HCT116 (cell line): ENCODE data around the gene ATRN. TPM values are rescaled to one million over a fixed set of nuclear protein-coding genes. Genes with fewer than 3 reads are reported as not detected.

Source experiments
- ATAC-seq: fragments of 200-7000 bp; cut with Tn5 transposase; 2 replicates; pipeline ENCODE4 v1.9.1; 2020; ENCODE audit warnings: mild to moderate bottlenecking, moderate library complexity
- BruUV-seq: library from RNA; stranded (reverse); fragments of 400-500 nt; replicated peaks from 2 replicates; lab custom pipeline; 2021; lab: Mats Ljungman, UMichigan
- CTCF ChIA-PET: fragments of 300-600 bp; sonication (Branson Sonifier 250); formaldehyde crosslinking; loops from one replicate; lab custom pipeline; 2021; ENCODE audit warnings: antibody characterized with exemption; lab: Charles Lee
- POLR2A ChIA-PET: fragments of 300-600, 350-600 bp; sonication (Branson Sonifier 250); formaldehyde crosslinking; loops from one replicate; lab custom pipeline; 2021; ENCODE audit warnings: antibody characterized with exemption; lab: Charles Lee
- RAD21 ChIA-PET, 2 experiments: fragments of 300-600 bp; sonication (Branson Sonifier 250); formaldehyde crosslinking; loops; one replicate each; lab custom pipeline; 2023; ENCODE audit warnings: low total read pairs in 2 of 2; ENCODE audit not compliant: uncharacterized antibody in 2 of 2, unreplicated experiment in 2 of 2, low non-redundant PET in 1 of 2; lab: Charles Lee
- DNase-seq: peaks from one replicate; pipeline ENCODE4 v3.0.0-alpha.2; 2010; ENCODE audit warnings: low read depth, low spot score
- H2AFZ ChIP-seq: fragments of 200-600 bp; shearing (Covaris generic), sonication (generic); 2 replicates; pipeline ENCODE4 v1.6.1; 2017; ENCODE audit warnings: low read depth, mixed run types, mixed read lengths, antibody characterized with exemption, low read length; ENCODE audit not compliant: poor library complexity, severe bottlenecking
- H3K27ac ChIP-seq: 2 replicates; pipeline ENCODE4 v1.5.1; 2012; ENCODE audit warnings: low read depth, low read length
- H3K27me3 ChIP-seq: fragments of 200-600 bp; sonication (generic); 2 replicates; pipeline ENCODE4 v1.6.1; 2016; ENCODE audit warnings: mixed run types, low read length, mixed read lengths; ENCODE audit not compliant: insufficient read depth
- H3K36me3 ChIP-seq, 2 experiments: fragments of 200-500 bp in 1 of 2; fragments of 200-600 bp in 1 of 2; sonication (Bioruptor generic) in 1 of 2; sonication (generic) in 1 of 2; 2 replicates each; pipeline versions ENCODE4 v1.5.1 to v1.6.1; 2014 to 2016; ENCODE audit warnings: low read length in 2 of 2, inconsistent platforms in 1 of 2, mixed read lengths in 1 of 2, mixed run types in 1 of 2; ENCODE audit not compliant: insufficient read depth in 2 of 2, control insufficient read depth in 1 of 2
- H3K4me1 ChIP-seq, 2 experiments: fragments of 200-600 bp in 1 of 2; sonication (generic) in 1 of 2; 2 replicates each; pipeline versions ENCODE4 v1.5.1 to v1.6.1; 2012 to 2017; ENCODE audit warnings: low read length in 2 of 2, inconsistent platforms in 1 of 2, mild to moderate bottlenecking in 1 of 2, mixed read lengths in 1 of 2, mixed run types in 1 of 2, moderate library complexity in 1 of 2; ENCODE audit not compliant: insufficient read depth in 2 of 2, control insufficient read depth in 1 of 2
- H3K4me2 ChIP-seq: fragments of 200-600 bp; sonication (generic); 2 replicates; pipeline ENCODE4 v1.6.1; 2017; ENCODE audit warnings: mixed run types, low read length, mixed read lengths
- H3K4me3 ChIP-seq, 2 experiments: fragments of 200-600 bp in 1 of 2; sonication (generic) in 1 of 2; replicated peaks in 1 of 2; 2 replicates each; pipeline ENCODE4 v1.5.1; 2011 to 2016; ENCODE audit warnings: low read length in 2 of 2, control low read depth in 1 of 2, low read depth in 1 of 2, mild to moderate bottlenecking in 1 of 2, mixed read lengths in 1 of 2, mixed run types in 1 of 2
- H3K79me2 ChIP-seq: fragments of 200-600 bp; sonication (generic); 2 replicates; pipeline ENCODE4 v1.6.1; 2017; ENCODE audit warnings: mild to moderate bottlenecking, mixed run types, low read length, moderate library complexity, mixed read lengths; ENCODE audit not compliant: insufficient read depth
- H3K9ac ChIP-seq: fragments of 200-600 bp; sonication (generic); 2 replicates; pipeline ENCODE4 v1.6.1; 2016; ENCODE audit warnings: low read length, mixed read lengths
- H3K9me2 ChIP-seq: fragments of 200-600 bp; sonication (generic), shearing (Covaris generic); 2 replicates; pipeline ENCODE4 v1.6.1; 2017; ENCODE audit warnings: mixed run types, mild to moderate bottlenecking, moderate library complexity; ENCODE audit not compliant: insufficient read depth
- H3K9me3 ChIP-seq, 2 experiments: fragments of 200-500 bp in 1 of 2; fragments of 200-600 bp in 1 of 2; sonication (Bioruptor generic) in 1 of 2; sonication (generic) in 1 of 2; 2 replicates each; pipeline ENCODE4 v1.6.1; 2014 to 2017; ENCODE audit warnings: low read length in 2 of 2, mixed read lengths in 2 of 2, inconsistent platforms in 1 of 2, low read depth in 1 of 2, mild to moderate bottlenecking in 1 of 2, mixed run types in 1 of 2, moderate library complexity in 1 of 2; ENCODE audit not compliant: control insufficient read depth in 1 of 2, insufficient read depth in 1 of 2
- H4K20me1 ChIP-seq: fragments of 200-600 bp; sonication (generic), shearing (Covaris generic); 2 replicates; pipeline ENCODE4 v1.6.1; 2017; ENCODE audit warnings: mixed run types, mild to moderate bottlenecking, moderate library complexity; ENCODE audit not compliant: insufficient read depth
- CBX3 ChIP-seq: IDR thresholded peaks from 2 replicates; pipeline ENCODE4 v1.6.1; 2012; ENCODE audit warnings: low read depth
- CEBPB ChIP-seq: IDR thresholded peaks from 2 replicates; pipeline ENCODE4 v1.6.1; 2012; ENCODE audit warnings: low read depth
- EGR1 ChIP-seq: IDR thresholded peaks from 2 replicates; pipeline ENCODE4 v1.6.1; 2012; ENCODE audit warnings: low read depth
- ELF1 ChIP-seq: IDR thresholded peaks from 2 replicates; pipeline ENCODE4 v1.6.1; 2012; ENCODE audit warnings: low read depth, borderline replicate concordance
- FOSL1 ChIP-seq: IDR thresholded peaks from 2 replicates; pipeline ENCODE4 v1.6.1; 2012; ENCODE audit warnings: low read depth
- POLR2A ChIP-seq: IDR thresholded peaks from 2 replicates; pipeline ENCODE4 v1.7.0; 2011; ENCODE audit warnings: borderline replicate concordance; ENCODE audit not compliant: insufficient read depth, insufficient read length; ENCODE audit errors: extremely low read depth
- SIN3A ChIP-seq: IDR thresholded peaks from 2 replicates; pipeline ENCODE4 v1.6.1; 2012; ENCODE audit warnings: low read depth
- SP1 ChIP-seq: IDR thresholded peaks from 2 replicates; pipeline ENCODE4 v1.6.1; 2012; ENCODE audit warnings: low read depth
- SRF ChIP-seq: IDR thresholded peaks from 2 replicates; pipeline ENCODE4 v1.6.1; 2012; ENCODE audit warnings: low read depth
- YY1 ChIP-seq: IDR thresholded peaks from 2 replicates; pipeline ENCODE4 v1.6.1; 2011; ENCODE audit warnings: low read length, low read depth, moderate library complexity, mild to moderate bottlenecking; ENCODE audit not compliant: insufficient replicate concordance; ENCODE audit errors: extremely low read depth
- ZFX ChIP-seq: fragments of 450-650 bp; IDR thresholded peaks from 2 replicates; pipeline ENCODE4 v1.6.1; 2017
- ZNF274 ChIP-seq: fragments of 200-500 bp; sonication (Bioruptor generic); IDR thresholded peaks from 2 replicates; pipeline ENCODE4 v1.6.1; 2014; ENCODE audit warnings: mild to moderate bottlenecking, low read depth, low read length, inconsistent platforms
- intact Hi-C: fragments of 100-400 bp; cut with micrococcal nuclease; formaldehyde crosslinking; loops from 2 replicates; pipeline ENCODE4 v1.10.0; 2022
- total RNA-seq: library from RNA; stranded (reverse); gene quantifications from one replicate; pipeline ENCODE4 v1.2.1, GENCODE V29; 2021; ENCODE audit not compliant: unreplicated experiment
- TF ChIP-seq, protein P1 (sequence below): IDR thresholded peaks from 2 replicates; pipeline ENCODE4 v1.6.1; 2012
- TF ChIP-seq, protein P2 (sequence below): IDR thresholded peaks from 2 replicates; pipeline ENCODE4 v1.6.1; 2012
- TF ChIP-seq, protein P3 (sequence below), 3 experiments: fragments of 200-600 bp in 1 of 3; sonication (generic) in 1 of 3; IDR thresholded peaks in 2 of 3; conservative IDR thresholded peaks in 1 of 3; 2 replicates each; pipeline ENCODE4 v1.5.1; 2012 to 2017; ENCODE audit warnings: low read depth in 2 of 3, low read length in 2 of 3, antibody characterized with exemption in 1 of 3, borderline replicate concordance in 1 of 3, control low read depth in 1 of 3, mild to moderate bottlenecking in 1 of 3, mixed read lengths in 1 of 3, mixed run types in 1 of 3, moderate library complexity in 1 of 3; ENCODE audit not compliant: insufficient read depth in 1 of 3

The ATRN gene
- total RNA-seq, 1 experiment from 2014 or later = 24.4 TPM

DNA sequence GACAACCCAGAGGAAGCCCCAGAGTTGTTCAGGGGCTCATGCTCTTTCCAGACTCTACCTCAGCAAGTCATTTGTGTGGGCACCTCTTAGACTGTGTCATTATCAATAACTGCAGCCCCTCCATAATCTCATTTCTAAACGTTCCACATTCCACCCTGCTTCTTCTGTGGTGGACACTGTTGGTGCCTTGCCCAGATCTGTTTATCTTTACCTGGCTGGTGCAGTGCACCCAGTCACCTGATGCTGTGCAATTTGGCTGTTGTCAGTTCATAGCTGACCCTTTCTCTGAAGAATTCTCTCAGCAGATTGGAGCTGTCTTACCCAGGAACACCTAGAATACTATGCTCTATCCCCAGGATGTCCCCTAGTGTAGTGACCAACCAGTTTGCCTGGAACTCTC is 80.0 kb downstream of the ATRN start:
- no TSS peak for BruUV-seq
- CTCF ChIA-PET = interaction anchor here (5.9 kb wide), 1 partner anchor 13 kb away, joined by 27 read pairs; no protein-coding TSS in a partner anchor
- Histone ChIP-seq H4K20me1 (no peaks in the 10 kb centered on the region), H3K4me1 (no peaks in the 10 kb centered on the region), H3K9me3 (no peaks in the 10 kb centered on the region), H3K27ac (no peak overlapping the region), H3K4me2 (no peak overlapping the region), H3K4me3 (no peak overlapping the region), H3K9me2 (no peaks in the 10 kb centered on the region), H3K27me3 (no peaks in the 10 kb centered on the region), H3K36me3 (no peaks in the 10 kb centered on the region), H2AFZ (no peak overlapping the region), H3K9ac (no peak overlapping the region), H3K79me2 (no peaks in the 10 kb centered on the region)
- no peak for DNase-seq
- POLR2A ChIA-PET = no interaction called here
- RAD21 ChIA-PET = no interaction called here
- intact Hi-C loops = no loop called here
- TF ChIP-seq, protein P1, sequence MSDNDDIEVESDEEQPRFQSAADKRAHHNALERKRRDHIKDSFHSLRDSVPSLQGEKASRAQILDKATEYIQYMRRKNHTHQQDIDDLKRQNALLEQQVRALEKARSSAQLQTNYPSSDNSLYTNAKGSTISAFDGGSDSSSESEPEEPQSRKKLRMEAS = no peak
- TF ChIP-seq SRF (no peak), YY1 (no peak), FOSL1 (no peak), ZNF274 (no peak), POLR2A (no peak), ELF1 (no peak), ZFX (no peak), CBX3 (no peak), CEBPB (no peak), SP1 (no peak), SIN3A (no peak), EGR1 (no peak)
- TF ChIP-seq, protein P2, sequence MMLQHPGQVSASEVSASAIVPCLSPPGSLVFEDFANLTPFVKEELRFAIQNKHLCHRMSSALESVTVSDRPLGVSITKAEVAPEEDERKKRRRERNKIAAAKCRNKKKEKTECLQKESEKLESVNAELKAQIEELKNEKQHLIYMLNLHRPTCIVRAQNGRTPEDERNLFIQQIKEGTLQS = no peak
- TF ChIP-seq, protein P3, sequence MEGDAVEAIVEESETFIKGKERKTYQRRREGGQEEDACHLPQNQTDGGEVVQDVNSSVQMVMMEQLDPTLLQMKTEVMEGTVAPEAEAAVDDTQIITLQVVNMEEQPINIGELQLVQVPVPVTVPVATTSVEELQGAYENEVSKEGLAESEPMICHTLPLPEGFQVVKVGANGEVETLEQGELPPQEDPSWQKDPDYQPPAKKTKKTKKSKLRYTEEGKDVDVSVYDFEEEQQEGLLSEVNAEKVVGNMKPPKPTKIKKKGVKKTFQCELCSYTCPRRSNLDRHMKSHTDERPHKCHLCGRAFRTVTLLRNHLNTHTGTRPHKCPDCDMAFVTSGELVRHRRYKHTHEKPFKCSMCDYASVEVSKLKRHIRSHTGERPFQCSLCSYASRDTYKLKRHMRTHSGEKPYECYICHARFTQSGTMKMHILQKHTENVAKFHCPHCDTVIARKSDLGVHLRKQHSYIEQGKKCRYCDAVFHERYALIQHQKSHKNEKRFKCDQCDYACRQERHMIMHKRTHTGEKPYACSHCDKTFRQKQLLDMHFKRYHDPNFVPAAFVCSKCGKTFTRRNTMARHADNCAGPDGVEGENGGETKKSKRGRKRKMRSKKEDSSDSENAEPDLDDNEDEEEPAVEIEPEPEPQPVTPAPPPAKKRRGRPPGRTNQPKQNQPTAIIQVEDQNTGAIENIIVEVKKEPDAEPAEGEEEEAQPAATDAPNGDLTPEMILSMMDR (IDR thresholded peaks at IDR 0.05 in 2 of 3, conservative IDR thresholded peaks at IDR 0.05 in 1 of 3; ENCODE audit: borderline replicate concordance in 1 of 3, insufficient read depth in 1 of 3, low read depth in 2 of 3, low read length in 2 of 3) = no peak
- no peak for ATAC-seq
